ENCODE data around the gene PUSL1.

DNA sequence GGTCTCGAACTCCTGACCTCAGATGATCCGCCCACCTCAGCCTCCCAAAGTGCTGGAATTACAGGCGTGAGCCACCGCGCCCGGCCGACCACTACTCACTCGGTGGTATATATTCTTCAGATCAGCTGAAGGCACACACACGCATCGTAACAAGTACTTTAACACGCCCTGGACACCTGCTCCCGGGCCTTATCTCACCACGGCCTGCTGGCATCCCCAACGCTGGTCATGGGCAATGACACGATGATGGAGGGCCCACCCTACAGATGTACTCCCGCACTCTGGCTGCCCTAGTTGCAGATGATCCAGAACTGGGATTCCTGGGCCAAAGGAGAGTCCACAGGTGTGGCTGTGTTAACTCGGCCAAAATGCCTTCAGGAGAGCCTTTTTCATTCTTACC lies 46.3 kb upstream of the PUSL1 start:
- TF ChIP-seq POLR2A (IDR thresholded peaks at IDR 0.05; ENCODE audit: low read length): no peak
- no peak for TF ChIP-seq GATA1 (IDR thresholded peaks at IDR 0.05; ENCODE audit: low read depth, low read length)

All from erythroblast (primary cell).